Thymus (tissue), 11 donors: Measurements from ENCODE around the gene CACNA2D2. TPM values are rescaled to one million over a fixed set of nuclear protein-coding genes. Genes with fewer than 3 reads are reported as not detected.

Source experiments
- DNase-seq, 9 donors: peaks; one replicate each; pipeline ENCODE4 v3.0.0-alpha.2; 2013; ENCODE audit warnings: low spot score in 9 of 9, low read depth in 6 of 9, missing footprints in 1 of 9
- H3K27ac ChIP-seq, 2 donors: one replicate each; pipeline ENCODE4 v1.5.1; 2013; ENCODE audit warnings: control low read depth in 1 of 2, low read depth in 1 of 2, low read length in 1 of 2, mild to moderate bottlenecking in 1 of 2, moderate library complexity in 1 of 2
- H3K27me3 ChIP-seq, 2 donors: one replicate each; pipeline ENCODE4 v1.5.1; 2013; ENCODE audit warnings: low read length in 1 of 2; ENCODE audit not compliant: control insufficient read depth in 2 of 2, insufficient read depth in 1 of 2
- H3K36me3 ChIP-seq, 2 donors: one replicate each; pipeline ENCODE4 v1.5.1; 2013; ENCODE audit warnings: low read length in 1 of 2, mild to moderate bottlenecking in 1 of 2, moderate library complexity in 1 of 2; ENCODE audit not compliant: control insufficient read depth in 2 of 2, insufficient read depth in 2 of 2
- H3K4me1 ChIP-seq, 2 donors: one replicate each; pipeline ENCODE4 v1.5.1; 2013; ENCODE audit warnings: low read length in 2 of 2; ENCODE audit not compliant: control insufficient read depth in 2 of 2, insufficient read depth in 2 of 2
- H3K4me3 ChIP-seq, 2 donors: one replicate each; pipeline ENCODE4 v1.5.1; 2013; ENCODE audit warnings: low read length in 2 of 2, control low read depth in 1 of 2, mild to moderate bottlenecking in 1 of 2
- H3K9me3 ChIP-seq, 2 donors: one replicate each; pipeline ENCODE4 v1.5.1; 2013; ENCODE audit warnings: low read length in 1 of 2, mild to moderate bottlenecking in 1 of 2; ENCODE audit not compliant: control insufficient read depth in 2 of 2, insufficient read depth in 1 of 2
- WGBS: extraction: QIAGEN DNeasy Blood & Tissue Kit; methylation state at CpG from one replicate; pipeline ENCODE4 v1.1.7; 2013; 5-methylcytosine and 5-hydroxymethylcytosine counted together
- polyA plus RNA-seq: library from polyadenylated mRNA; stranded (reverse); fragments of 200-250 nt; gene quantifications from one replicate; pipeline ENCODE4 v1.2.3, GENCODE V29; 2013
- total RNA-seq: library from RNA; stranded (reverse); fragments of 120-200 nt; gene quantifications from one replicate; pipeline ENCODE4 v1.2.4, GENCODE V29; 2013
- donor health status: healthy.

CACNA2D2 gene
- total and polyA plus RNA-seq, 2 donors: 0.57 to 1.5 TPM

DNA sequence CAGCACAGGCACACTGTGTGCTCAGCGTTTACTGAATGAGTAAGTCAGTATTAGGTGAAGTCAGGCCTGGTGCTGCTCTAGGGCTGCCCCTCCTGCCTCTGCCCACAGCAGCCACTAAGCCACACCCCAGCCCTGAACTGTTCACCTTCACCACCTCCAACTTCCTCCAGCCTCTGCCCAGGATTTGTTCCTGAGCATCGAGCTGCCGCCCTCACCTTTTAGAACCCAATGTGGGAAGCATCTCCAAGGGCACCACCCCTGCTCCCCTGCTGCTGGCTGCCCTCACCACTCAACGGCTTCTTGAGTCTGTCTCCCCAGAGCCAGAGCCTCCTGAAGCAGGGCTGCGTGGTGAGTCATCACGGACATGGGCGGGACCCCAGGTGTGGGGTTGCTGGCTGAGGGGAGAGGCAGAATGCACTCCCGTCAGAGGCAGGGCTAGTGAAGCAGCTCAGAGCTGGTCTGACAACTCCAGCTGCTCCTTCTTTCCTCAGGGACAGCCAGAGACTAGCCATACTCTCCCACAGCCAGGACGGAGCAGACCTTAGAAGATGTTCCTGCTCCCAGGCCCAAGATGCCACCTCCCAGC is 186.7 kb downstream of the CACNA2D2 start:
- Histone ChIP-seq H3K36me3 (peaks cover 0 to 3% of the 10 kb centered on the region in 2 donors), H3K9me3 (no peaks in the 10 kb centered on the region), H3K4me3 (no peak overlapping the region), H3K27me3 (no peaks in the 10 kb centered on the region), H3K27ac (peak overlapping the region in 1 of 2 donors; percentile 25), H3K4me1 (peaks cover 5 to 18% of the 10 kb centered on the region in 2 donors)
- no peak for DNase-seq
- WGBS: 82% methylated on average over 9 of the region's 9 CpGs

- peaks cover 0 to 3% of the 10 kb centered on the region in 2 donors for H3K36me3 ChIP-seq
- no peak overlapping the region for H3K27ac ChIP-seq
- no peaks in the 10 kb centered on the region for H3K27me3 ChIP-seq
- no peak overlapping the region for H3K4me3 ChIP-seq
- over 99% methylated on average over 4 of the region's 4 CpGs for WGBS
- H3K4me1 ChIP-seq: peaks cover 0 to 7% of the 10 kb centered on the region in 2 donors
- no peak for DNase-seq
- H3K9me3 ChIP-seq: no peaks in the 10 kb centered on the region
These were observed 188.6 kb downstream of the CACNA2D2 start for GRCh38 chr3:50314816-50315215.

- no peak overlapping the region for H3K4me3 ChIP-seq
- H3K9me3 ChIP-seq: peaks cover 0 to 3% of the 10 kb centered on the region in 2 donors
- peaks cover 0 to 6% of the 10 kb centered on the region in 2 donors for H3K4me1 ChIP-seq
- H3K36me3 ChIP-seq: no peaks in the 10 kb centered on the region
- no peaks in the 10 kb centered on the region for H3K27me3 ChIP-seq
- no peak for DNase-seq
- no peak overlapping the region for H3K27ac ChIP-seq
- WGBS: 95% methylated on average over 3 of the region's 3 CpGs
These were observed 189.1 kb downstream of the CACNA2D2 start for GRCh38 chr3:50314342-50314741.

Other genes starting within 250 kb of the CACNA2D2 start
- gene SEMA3B, start 234.5 kb downstream of the CACNA2D2 start, total RNA-seq: 0.66 TPM
- gene SEMA3B, start 234.5 kb downstream of the CACNA2D2 start, polyA plus RNA-seq: 4.8 TPM
- not detected for gene LSMEM2, start 224.5 kb downstream of the CACNA2D2 start, total RNA-seq
- gene LSMEM2, start 224.5 kb downstream of the CACNA2D2 start, polyA plus RNA-seq: 0.11 TPM
- gene IFRD2, start 211.2 kb downstream of the CACNA2D2 start, total RNA-seq: 31.0 TPM
- 52.3 TPM for gene IFRD2, start 211.2 kb downstream of the CACNA2D2 start, polyA plus RNA-seq
- 2.5 TPM for gene HYAL3, start 204.2 kb downstream of the CACNA2D2 start, total RNA-seq
- 2.5 TPM for gene HYAL3, start 204.2 kb downstream of the CACNA2D2 start, polyA plus RNA-seq
- gene NAA80, start 204.2 kb downstream of the CACNA2D2 start, total RNA-seq: 6.4 TPM
- gene NAA80, start 204.2 kb downstream of the CACNA2D2 start, polyA plus RNA-seq: 23.7 TPM
- 0.09 TPM for gene HYAL1, start 200.1 kb downstream of the CACNA2D2 start, total RNA-seq
- gene HYAL1, start 200.1 kb downstream of the CACNA2D2 start, polyA plus RNA-seq: 1.8 TPM
- gene HYAL2, start 180.9 kb downstream of the CACNA2D2 start, total RNA-seq: 15.2 TPM
- 32.7 TPM for gene HYAL2, start 180.9 kb downstream of the CACNA2D2 start, polyA plus RNA-seq
- gene TUSC2, start 175.4 kb downstream of the CACNA2D2 start, total RNA-seq: 23.6 TPM
- 27.5 TPM for gene TUSC2, start 175.4 kb downstream of the CACNA2D2 start, polyA plus RNA-seq
- gene RASSF1, start 162.8 kb downstream of the CACNA2D2 start, total RNA-seq: 17.6 TPM
- gene RASSF1, start 162.8 kb downstream of the CACNA2D2 start, polyA plus RNA-seq: 40.3 TPM
- gene ZMYND10, start 157.9 kb downstream of the CACNA2D2 start, total RNA-seq: 0.66 TPM
- 5.5 TPM for gene ZMYND10, start 157.9 kb downstream of the CACNA2D2 start, polyA plus RNA-seq
- 30.9 TPM for gene NPRL2, start 152.9 kb downstream of the CACNA2D2 start, total RNA-seq
- gene NPRL2, start 152.9 kb downstream of the CACNA2D2 start, polyA plus RNA-seq: 24.5 TPM
- 20.4 TPM for gene CYB561D2, start 152.8 kb downstream of the CACNA2D2 start, total RNA-seq
- 28.5 TPM for gene CYB561D2, start 152.8 kb downstream of the CACNA2D2 start, polyA plus RNA-seq
- 17.3 TPM for gene TMEM115, start 144.1 kb downstream of the CACNA2D2 start, total RNA-seq
- 21.9 TPM for gene TMEM115, start 144.1 kb downstream of the CACNA2D2 start, polyA plus RNA-seq
- gene C3orf18, start 64.1 kb upstream of the CACNA2D2 start, total RNA-seq: 4.5 TPM
- gene C3orf18, start 64.1 kb upstream of the CACNA2D2 start, polyA plus RNA-seq: 4.3 TPM
- 20.7 TPM for gene HEMK1, start 65.9 kb upstream of the CACNA2D2 start, total RNA-seq
- 43.4 TPM for gene HEMK1, start 65.9 kb upstream of the CACNA2D2 start, polyA plus RNA-seq
- gene CISH, start 108.1 kb upstream of the CACNA2D2 start, total RNA-seq: 10.2 TPM
- 7.0 TPM for gene CISH, start 108.1 kb upstream of the CACNA2D2 start, polyA plus RNA-seq
- gene MAPKAPK3, start 113.5 kb upstream of the CACNA2D2 start, total RNA-seq: 54.4 TPM
- gene MAPKAPK3, start 113.5 kb upstream of the CACNA2D2 start, polyA plus RNA-seq: 24.9 TPM
- 0.05 TPM for gene DOCK3, start 171.3 kb upstream of the CACNA2D2 start, total RNA-seq
- 0.21 TPM for gene DOCK3, start 171.3 kb upstream of the CACNA2D2 start, polyA plus RNA-seq